Measurements from ENCODE around the gene IL5.

DNA sequence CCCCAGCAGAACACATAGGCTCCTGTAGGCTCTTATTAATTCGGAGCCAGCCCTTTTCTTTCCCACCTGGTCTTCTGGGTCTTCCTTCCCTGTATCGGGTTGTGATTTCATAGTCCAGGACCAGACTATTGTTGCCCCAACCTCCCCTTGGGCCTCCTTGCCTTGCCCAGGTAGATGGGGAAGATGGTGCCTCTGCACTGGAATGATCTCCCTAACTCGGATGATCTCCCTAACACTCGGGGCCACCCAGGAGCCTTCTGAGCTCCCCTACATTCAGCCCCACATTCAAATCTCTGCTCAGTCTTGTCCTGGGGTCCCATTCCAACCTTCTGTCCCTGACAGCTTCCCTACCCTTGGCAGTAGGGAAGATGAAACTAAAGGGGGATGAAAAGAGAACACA, 50.1 kb downstream of the IL5 start:
- TF ChIP-seq, protein P1, sequence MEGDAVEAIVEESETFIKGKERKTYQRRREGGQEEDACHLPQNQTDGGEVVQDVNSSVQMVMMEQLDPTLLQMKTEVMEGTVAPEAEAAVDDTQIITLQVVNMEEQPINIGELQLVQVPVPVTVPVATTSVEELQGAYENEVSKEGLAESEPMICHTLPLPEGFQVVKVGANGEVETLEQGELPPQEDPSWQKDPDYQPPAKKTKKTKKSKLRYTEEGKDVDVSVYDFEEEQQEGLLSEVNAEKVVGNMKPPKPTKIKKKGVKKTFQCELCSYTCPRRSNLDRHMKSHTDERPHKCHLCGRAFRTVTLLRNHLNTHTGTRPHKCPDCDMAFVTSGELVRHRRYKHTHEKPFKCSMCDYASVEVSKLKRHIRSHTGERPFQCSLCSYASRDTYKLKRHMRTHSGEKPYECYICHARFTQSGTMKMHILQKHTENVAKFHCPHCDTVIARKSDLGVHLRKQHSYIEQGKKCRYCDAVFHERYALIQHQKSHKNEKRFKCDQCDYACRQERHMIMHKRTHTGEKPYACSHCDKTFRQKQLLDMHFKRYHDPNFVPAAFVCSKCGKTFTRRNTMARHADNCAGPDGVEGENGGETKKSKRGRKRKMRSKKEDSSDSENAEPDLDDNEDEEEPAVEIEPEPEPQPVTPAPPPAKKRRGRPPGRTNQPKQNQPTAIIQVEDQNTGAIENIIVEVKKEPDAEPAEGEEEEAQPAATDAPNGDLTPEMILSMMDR (IDR thresholded peaks at IDR 0.05): no peak
- TF ChIP-seq EZH2 (IDR thresholded peaks at IDR 0.05; ENCODE audit: borderline replicate concordance, insufficient read depth, low read depth, low read length, poor library complexity, severe bottlenecking): no peak

Measured in B cell (primary cell).